GM21447 (cell line): ENCODE results near the gene LRRK1.
A peak's percentile ranks its signal among the peaks of the same experiment; 100 is the strongest.

Experiments used
- ATAC-seq: cut with Tn5 transposase; IDR thresholded peaks from one replicate; pipeline ENCODE4 v1.9.1; 2021; ENCODE audit not compliant: unreplicated experiment

LRRK1 gene

DNA sequence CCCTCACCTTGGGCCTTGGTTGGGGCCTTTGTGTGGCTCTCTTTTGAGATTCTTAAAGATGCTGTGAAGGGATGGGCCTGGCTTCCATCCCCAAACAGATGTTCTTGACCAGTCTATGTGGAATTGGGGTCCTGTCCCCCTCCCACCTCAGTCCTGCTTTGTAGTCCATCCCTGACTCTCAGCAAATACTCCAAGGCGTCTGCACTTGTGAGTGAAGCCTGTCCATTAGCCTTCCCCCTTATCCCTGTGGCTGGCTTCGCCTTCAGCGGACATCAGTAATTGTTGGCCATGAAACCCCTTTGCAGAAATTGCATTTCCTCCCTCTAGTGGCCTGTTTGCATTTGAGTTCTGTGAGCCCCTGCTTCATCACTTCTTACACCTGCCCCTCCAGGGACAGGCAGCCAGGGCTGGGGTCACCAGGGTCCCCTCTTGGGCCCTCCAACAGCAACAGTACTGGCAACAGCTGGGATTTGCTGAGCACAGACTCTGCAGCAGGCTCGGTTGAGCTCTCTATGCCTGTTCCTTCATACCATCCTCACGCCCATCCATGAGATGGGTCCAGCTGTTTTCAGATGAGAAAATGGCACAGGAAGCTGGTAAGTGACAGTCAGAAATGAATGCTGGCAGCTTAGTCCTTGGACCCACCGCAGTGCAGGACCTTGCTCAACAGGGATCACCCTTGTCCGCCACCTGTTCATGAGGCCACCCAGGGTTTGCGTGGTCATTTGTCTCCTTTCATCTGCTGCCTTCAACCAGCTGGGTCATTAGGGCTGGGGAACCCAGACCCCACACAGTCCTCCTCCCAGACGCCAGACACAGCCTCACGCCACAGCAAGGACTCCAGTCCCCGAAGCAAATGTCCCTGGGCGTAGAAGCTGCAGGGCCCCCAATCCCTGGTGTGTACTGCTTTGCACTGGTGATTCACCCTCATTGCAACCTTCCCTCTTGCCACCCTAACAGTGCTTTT, 8.9 kb upstream of the LRRK1 start:
- ATAC-seq = no peak

DNA sequence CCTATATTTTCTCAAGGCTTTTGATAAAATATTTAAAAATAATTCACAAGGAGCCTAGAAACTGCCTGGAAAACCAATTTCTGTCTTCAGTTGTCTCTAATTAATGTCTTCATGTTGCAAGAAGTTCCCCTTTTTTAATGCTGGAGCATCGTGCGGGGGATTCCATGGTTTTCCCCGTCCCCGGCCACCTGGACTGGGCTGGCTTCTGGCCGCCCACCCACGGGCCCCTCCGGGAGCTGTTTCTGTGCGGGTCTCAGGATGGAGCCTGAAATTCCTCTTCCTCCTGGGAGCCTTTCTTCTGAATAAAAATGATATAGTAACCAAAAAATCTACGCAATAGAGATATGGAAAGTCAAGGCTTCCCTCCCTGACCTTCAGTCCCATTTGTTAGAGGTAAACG, 8.1 kb upstream of the LRRK1 start:
- no peak for ATAC-seq

DNA sequence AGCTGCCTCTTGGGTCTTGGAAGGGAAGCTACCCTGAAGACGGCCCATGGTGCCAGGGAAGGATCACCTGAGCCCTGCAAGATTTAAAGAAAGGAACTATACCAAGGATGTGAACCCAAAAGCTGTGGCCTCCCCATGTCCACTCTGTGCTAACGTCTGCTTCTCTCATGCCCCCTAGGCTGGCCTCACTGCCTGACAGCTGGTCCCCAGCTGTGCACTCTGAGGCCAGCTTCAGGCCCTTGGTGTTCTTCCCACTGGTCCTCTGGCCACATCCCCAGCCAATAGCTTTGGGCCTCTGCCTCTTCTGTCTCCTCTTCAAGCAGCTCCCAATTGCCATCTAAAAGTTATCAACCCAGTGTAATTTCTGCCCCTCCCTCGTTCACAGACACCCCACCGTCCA, 5.2 kb upstream of the LRRK1 start:
- ATAC-seq = no peak

DNA sequence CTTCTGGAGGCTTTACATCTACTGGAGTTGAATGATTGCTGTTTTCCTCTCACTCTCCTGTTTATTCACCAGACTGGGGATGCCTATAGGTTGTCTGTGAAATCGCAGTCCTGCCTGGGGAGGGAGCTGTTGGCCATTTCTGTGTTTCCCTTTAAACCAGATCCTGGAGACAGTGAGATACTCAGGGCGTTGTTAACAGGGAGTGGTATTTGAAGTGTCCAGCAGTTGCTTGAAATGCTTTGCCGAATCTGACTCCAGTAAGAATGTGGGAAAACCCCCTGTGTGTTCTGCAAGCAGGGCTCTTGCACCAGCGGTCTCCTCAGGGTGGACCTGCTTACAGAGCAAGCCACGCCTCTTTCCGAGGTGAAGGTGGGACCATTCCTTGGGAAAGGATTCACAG, 4.3 kb upstream of the LRRK1 start:
- ATAC-seq = no peak

DNA sequence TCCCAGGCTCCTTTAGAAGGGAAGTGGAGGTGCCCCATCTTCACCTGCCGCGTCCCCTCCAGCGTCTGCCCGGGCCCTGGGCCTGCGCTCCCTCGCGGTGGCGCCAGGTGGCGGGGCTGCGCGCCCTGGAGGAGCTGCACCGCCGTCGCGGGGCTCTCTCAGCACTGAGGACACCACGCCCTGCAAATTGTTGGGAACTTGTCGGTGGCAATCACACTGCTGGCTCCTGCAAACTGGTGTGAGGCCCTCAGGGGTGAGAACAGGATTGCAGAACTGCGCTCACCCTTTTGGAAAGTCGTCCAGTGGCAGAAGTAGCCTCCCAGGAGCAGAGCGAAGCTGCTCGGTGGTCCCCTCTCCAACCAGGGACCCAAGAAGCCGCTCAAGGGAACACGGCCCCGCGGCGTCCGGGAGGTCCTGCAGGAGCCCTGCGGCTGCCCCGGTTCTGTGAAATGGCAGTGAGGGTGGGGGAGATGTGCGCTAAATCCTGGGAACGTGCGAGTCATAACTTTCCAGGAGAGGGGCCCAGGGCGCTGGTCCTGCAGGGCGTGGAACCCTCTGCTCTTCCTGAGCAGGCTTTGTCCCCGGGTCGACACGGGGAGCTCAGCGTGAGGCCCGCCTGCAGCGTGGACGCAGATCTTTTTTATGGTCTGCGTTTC, 995 bp upstream of the LRRK1 start:
- peak; percentile 44 for ATAC-seq

DNA sequence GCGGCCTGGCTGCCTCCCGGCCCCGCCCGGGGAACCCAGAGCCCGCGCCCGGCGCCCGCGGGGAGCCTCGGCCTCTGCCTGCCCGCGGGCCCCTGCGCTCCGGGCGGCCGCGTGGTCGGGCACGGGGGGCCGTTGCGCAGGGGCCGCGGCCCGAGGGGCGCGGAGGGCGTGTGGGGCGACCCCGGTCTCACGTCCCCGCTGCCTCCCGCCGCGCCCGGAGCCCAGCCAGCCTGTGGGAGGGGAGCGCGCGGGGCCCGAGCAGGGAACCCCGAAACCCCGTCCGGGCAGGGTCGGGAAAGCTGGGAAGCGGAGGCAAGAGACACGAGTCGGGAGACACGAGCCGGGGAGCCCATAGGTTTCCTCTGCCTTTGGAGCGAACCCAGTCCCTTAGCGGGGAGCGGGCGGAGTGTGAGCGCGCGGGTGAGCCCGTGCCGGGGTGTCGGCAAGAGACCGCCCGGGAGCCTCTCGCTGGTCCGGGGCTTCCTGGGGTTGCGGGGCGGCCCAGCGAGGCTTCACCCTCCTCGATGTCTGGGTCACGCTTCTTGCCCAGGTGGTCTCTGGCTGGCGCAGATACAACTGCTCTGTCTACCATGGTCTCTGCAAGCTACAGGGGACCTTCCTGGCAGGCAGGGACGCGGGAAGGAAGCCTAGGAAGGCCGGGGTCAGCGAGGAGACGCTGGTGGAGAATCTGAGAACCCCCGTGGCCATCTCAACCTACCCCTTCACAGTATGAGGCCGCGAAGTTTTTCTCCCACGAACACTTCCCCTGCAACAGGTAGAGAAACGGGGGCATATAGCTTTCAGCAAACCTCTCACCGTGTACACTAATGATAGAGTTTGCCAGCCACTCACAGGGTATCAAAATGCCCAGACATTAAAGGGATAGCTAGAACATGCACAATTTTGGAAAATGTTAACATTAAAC, 586 bp downstream of the LRRK1 start:
- ATAC-seq = no peak

DNA sequence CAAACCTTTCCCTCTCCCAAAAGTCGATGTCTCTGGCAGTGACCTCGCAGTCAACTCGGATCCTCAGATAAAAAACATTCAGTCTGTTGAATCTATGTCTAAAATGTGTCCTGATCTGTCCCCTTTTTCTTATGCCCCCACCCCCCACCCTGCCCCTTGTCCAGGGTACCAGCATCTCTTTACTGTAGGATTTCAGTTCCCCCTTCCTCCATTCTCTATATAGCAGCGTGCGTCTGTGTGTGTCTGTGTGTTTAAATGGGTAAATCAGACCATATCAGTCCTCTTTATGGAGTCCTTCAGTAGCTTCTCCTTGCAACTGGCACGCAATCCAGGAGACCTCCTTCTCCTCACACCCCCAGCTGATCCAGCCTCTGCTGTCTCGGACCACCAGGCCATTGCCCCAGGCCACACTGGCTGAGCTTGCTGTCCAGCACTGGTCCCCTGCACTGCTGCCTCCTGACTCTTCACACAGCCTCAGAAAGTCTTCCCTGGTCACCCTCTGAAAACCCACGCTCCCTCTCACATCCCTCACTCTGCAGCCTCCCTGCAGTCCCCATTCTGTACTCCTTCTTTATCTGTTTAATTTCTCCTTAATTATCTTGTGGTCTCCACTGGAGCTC, 1.5 kb downstream of the LRRK1 start:
- ATAC-seq = peak; percentile 21

DNA sequence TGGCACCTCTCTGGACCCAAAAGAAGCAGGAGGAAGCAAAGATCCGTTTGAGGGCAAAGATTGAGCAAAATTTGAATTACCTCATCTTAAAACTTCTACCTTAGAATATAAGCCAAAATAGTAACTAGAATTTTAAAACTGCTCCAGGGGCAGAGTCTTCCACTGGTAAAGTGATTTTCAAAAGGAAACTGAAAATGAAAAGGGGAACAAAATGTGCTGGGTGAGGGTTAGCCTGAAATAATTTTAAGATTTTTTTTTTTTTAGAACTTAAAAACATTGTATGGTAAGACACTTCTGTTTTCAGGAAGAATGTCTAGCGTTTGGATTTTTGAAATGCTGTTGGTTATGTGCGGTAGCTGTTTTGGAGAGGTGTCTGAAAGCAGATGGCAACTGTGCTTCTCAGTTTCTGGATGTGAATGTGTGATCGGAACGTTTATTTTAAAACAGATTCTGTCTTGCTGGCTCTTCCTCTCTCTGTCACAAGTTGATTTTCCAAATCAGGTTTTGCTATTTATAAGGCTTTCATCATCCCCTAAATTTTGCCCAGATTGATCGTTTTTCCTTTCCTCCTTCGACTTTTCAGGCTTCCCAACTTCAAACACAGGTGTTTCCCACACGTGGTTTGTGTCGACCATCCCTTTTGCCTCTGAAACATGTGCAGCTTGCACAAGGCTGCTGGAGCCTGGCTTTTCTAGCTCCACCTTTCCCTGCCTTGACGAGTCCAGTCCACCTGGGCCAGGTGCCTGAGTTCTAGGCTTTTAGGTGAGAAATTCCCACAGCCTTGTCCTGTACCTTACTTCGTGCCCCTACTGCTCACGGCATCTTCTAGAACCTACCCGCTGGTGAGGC, 3.3 kb downstream of the LRRK1 start:
- ATAC-seq = peak; percentile 25

DNA sequence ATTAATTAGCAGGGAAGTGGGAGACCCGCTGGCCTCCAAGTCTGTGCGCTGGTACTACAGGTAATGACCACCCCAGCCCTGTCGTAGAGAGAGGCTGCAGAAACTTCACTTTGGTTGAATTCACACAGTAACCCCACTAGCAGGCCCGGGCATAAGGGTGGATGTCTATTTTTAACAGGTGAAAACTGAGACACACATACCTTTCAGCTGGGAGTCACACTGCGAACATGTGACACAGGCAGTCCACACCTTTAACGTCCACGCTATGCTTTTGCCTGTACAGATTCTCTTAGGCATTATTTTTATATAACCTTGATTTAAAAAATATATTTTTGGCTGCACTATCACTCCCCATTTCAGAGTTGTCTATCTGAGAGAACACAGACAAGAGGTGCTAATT, 3.9 kb downstream of the LRRK1 start:
- no peak for ATAC-seq

DNA sequence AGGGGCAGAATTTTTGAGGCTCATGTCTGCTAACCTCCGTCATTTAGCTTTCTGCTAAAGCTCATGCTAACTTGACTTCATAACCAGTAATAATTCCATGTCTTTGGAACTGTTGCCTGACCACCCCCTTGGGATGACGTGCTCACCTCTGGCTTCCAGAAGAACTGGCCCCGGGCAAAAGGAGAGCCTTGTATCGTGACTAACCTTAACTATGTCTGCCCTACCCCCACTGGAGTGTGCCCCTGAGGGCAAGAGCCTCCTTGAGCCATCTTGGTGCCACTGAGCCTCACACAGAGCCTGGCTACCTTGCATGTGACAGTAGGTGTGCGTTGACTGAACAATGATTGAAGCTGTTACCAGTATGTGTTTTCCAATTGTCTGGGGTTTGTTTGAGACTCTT, 4.7 kb downstream of the LRRK1 start:
- ATAC-seq = no peak

DNA sequence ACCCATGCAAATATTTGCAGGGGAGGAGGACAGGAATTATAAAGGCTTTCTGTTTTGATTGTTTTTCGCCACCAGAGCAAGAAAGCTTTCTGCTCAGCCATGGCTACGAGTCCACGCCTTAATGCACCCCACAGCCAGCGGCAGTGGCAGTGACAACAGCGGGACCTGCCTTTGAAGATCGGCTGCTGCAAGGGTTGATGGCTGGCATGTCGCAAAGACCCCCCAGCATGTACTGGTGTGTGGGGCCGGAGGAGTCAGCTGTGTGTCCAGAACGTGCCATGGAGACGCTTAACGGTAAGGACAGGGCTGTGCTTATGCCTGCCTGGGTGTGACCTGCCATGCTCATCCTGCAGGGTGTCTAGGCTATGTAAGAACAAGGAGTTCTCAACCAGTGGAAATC, 5.3 kb downstream of the LRRK1 start:
- no peak for ATAC-seq

DNA sequence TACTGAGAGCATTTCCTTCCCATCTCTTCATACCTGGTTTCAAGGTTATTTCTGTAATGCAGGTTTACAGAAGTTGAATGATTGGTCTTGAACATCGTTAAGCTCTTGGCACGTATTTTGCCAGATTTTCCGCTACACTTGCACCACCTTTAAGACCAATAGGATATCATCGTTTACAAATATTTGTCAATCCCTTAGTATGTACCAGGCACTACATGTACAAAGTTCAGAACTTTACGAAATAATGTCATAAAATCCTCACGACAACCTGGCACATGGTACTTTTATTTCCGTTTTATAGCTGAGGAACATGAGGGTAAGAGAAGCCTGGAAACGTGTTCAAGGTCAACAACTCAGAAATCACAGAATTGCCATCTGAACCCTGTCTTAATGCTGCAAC, 6.3 kb downstream of the LRRK1 start:
- ATAC-seq = no peak

DNA sequence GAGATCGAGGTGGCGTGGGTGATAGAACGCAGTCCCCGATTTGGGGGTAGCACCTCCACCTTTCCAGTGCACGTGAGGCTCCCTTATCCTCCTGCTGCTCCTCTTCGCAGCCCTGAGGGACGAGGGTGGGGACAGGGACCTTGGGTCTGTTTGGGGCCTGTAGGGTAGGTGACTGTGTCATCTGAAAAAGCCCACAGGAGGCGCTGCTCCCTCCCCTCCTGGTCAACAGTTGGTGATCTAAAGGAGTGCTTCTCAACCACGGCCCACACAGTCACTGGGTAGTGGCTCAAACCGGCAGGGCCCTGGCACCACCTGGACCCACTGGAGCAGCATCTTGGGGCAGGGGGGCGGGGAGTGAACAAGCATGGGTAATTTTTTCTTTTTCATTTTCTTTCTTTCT, 7.1 kb downstream of the LRRK1 start:
- ATAC-seq = no peak

DNA sequence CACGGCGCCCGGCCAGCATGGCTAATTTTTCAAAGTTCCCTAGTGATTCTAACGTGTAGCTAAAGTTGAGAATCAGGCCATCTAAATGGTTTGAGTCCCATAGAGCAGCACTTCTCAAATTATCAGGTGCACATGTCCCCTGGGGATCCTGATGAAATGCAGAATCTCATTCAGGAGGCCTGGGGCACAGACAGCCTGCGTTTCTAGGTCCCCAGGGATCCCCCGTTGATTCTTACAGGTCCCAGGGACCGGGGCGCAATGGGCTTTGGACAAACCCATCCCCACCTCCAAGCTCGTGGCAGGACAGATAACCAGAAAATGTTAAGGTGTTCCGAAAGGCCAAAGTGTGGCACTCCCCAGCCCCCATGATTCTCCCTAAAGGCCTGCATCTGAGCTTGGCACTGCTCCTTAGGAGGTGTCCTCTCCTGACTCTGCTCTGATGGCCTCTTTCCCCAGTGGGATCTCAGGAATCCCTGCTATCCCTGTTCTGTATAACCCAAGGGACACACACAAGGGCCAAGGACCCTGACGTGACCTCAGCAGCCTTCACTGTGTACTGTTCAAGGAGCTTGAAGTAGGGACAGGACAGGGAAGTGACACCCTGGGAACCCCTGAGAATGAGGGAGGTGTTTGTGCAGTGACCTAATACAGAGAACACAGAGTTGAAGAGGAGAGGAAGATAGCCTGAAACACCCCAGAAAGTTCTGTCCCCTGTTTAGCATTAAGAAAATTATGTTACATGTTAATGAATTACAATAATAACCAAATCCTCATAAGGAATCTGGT, 8.0 kb downstream of the LRRK1 start:
- ATAC-seq = peak; percentile 48

DNA sequence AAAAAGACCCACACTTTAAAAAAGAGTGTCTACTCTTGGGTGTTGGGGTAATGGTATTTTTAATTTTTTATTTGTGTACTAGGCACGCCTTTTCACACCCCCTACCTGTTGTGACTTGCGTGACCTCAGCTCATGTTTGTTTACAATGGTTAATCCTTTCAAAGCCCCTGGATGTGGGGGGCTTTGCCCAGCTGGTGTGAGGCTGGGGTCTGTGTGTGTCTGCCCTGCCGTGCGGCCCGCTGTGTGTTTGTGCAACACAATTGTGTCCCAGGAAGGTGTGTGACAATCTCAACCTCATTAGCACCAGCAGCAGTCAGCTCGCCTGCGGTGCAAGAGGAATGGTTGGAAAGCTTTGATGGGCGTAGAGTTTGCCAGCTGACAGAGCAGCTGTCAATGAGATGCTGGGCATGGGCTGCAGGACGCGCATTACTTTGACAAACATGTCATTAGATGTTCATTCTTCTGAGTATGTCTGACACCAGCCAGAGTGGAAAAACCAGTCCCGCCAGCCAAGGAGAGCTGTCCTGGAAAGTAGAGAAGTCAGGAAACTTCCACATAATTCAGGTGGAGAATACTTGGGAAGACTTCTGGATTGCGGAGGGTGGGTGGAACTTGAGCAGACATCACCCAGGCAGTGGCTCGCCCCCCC, 9.6 kb downstream of the LRRK1 start:
- ATAC-seq = no peak

DNA sequence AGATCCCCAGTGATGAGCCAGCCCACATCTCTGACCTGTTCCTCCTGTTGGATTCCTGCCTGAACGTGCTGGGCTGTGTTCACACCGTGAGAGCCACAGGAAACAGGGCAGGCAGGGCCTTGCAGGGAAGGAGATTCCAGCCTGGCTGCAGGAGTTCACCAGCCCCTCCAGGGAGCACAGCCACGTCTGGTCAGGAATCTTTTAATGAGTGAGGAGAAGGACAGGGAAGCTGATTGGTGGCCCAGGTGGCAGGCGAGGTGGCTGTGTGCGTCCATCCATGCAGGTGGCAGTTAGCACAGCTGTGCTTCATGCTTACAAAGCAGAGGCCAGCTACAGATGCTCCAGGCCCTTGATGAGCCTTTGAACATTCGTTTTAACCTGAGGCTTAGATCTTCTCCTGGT, 10.5 kb downstream of the LRRK1 start:
- ATAC-seq = peak; percentile 31

DNA sequence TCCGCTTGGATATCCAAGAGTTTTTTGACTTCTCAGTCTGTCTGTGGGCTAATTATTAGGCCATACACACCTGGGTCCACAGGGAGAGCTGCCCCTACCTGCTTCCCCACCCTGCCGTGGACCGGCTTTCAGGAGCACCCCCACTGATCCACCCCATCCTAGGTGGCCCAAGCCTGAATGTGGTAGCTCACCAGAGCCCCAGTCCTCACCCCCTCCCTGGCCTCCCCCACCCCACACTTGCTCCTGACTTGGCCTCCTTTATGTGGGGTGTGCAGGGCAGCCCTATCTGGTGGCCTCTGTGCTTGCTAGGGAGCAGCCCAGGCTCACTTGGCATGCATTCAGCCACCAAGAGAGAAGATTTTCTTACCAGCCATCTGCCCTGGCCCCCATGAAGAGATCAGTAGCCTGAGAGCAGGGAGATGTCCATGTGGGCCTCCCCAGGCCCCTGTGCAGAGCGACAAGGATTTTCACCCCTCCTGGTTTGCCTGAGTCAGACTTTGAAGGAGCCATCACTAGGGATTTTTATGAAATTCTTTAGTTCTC, 11.2 kb downstream of the LRRK1 start:
- ATAC-seq = no peak

DNA sequence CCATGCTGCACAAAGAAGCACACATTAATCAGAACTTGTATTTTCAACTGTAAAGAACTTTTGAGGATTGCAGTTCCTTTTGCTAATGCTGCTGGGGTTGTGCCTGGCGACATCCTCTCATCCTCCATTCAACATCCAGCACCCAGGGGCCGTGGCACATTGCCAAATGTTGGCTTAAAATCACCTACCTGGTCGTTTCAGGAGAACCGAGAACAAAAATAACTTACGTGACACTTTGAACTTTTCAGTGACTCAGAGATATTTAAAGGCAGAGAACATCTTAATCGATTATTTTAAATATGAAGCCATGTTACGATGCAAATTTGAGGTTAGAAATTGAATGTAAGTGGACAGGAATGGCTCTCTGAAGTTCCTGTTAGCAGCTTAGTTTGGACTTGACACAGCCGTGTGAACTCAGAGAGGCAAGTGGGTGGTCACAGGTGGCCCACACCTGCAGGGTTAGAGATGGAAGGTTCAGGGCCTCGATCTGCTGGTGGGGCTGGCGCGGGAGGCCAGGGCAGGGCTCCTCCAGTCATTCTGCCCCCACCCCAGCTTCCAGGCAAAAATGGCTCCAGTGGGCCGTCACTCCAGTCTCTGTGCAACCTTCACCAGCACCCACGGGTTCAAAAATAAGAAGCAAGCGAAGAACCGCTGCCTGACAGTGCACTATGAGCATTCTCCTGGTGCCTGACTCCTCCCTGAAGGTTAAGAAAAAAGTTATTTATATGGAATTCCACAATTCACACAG, 12.2 kb downstream of the LRRK1 start:
- ATAC-seq = peak; percentile 31
